Suppressor macrophage treated with lipopolysaccharide for 4 hours (primary cell): Measurements from ENCODE around the gene POLR3B.
A peak's percentile ranks its signal among the peaks of the same experiment; 100 is the strongest.
"Not testable (repeated sequence)": the region's sequence is repeated elsewhere in the genome, so short reads cannot be mapped to it uniquely, and the experiment has no call there.

Source experiments
- DNase-seq: peaks from one replicate; pipeline ENCODE4 v3.0.0-alpha.2; 2020

The POLR3B gene

DNA sequence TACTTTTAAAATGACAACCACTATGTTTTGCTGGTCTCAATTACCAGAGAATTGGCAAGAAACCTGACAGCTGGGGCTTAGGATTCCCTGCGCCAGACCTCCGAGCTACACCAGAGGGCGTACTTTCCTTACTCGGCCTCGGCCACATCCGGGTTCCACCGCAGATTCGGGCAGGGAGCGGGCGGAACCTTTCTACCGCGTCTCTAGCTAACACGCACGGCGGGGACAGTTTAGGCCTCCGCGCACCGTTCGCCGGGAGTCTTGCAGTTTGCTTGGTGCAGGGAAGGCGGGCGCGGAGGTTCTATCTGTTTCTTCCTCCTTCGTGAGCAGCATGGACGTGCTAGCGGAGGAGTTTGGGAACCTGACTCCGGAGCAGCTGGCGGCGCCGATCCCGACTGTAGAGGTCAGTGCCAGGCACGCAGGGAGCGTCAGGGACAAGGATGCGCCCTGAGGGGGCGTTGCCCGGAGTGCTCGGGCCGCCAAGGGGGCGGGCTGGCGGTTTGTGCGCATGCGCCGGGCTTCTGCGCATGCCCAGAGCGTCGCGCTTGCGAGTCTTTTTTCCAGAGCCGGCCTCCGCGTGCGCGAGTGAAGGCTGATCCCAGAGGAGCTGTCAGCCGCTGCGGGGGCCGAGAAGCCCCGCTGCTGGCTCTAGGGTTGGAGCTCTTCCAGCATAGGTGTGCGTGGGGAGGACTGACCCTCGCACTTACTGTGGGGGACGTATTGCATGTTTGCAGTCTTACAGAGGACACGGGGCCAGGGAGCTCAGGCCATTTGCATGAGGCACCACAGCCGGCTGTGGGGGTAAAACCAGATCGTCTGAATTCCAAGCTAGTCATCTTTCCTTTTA is at the start of gene POLR3B:
Gene POLR3B, plus strand, starts transcription at position 200 of the 847 bp plus-strand sequence. Its CDS starts 132 bp downstream, at position 332.
- DNase-seq, result peak; percentile 96

- DNase-seq, result no peak
These were observed 49.4 kb upstream of the POLR3B start for GRCh38 chr12:106308121-106308520.

GRCh38 chr12:106308611-106309010 is 48.9 kb upstream of the POLR3B start:
- no peak for DNase-seq

DNA sequence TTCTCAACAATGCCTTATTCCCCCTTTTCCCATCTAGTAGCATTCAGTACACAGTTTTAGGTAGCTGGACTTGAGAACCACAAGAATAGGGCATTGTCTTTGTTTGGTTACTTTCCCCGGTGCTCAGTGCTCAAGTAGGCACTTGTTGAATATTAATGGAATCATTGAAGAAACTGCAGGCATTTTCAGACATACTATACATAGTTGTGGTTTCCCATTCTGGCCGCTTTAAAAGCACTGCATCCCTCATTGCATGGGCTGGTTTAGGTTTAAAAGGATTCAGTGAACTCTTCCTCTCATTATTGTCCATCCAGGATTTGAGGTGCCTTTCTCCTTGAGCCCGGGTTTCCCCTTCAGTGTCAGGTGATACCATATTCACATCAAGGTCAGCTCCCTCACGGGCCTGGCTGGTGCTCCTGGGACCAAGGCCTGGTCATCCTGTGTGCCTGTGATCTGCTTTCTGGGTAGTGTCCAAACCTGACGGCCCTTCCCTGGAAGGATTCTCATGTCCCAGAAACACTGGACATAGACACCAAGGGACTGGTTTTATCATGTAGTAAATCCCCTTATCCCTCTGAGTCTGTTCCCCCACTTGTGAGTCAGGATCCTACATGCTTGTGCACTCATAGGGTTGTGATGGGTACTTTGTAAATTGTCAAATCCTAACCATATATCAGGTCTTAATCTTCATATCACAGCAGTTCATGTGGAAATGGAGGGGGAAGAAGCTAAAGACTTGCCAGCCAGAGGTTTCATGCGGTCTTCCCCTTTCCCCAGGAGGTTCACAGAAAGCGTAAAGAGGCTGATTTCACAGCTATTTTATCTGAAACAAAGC is 47.7 kb upstream of the POLR3B start:
- DNase-seq, result no peak

- DNase-seq, result no peak
These were observed 46.9 kb upstream of the POLR3B start for GRCh38 chr12:106310687-106311086.

GRCh38 chr12:106311139-106311538 is 46.4 kb upstream of the POLR3B start:
- no peak for DNase-seq

DNA sequence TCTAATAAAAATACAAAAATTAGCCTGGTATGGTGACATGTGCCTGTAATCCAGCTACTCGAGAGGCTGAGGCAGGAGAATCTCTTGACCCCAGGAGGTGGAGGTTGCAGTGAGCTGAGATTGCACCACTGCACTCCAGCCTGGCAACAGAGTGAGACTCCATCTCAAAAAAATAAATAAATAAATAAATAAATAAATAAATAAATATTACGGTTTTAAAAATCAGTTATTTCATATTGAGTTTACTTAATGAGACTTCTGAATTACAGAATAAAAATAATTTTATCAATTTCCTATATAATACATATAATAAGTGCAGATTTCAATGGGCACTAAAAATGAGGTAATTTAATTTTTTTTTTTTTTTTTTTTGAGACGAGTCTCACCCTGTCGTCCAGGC is 44.1 kb upstream of the POLR3B start:
- not testable (repeated sequence) for DNase-seq

DNA sequence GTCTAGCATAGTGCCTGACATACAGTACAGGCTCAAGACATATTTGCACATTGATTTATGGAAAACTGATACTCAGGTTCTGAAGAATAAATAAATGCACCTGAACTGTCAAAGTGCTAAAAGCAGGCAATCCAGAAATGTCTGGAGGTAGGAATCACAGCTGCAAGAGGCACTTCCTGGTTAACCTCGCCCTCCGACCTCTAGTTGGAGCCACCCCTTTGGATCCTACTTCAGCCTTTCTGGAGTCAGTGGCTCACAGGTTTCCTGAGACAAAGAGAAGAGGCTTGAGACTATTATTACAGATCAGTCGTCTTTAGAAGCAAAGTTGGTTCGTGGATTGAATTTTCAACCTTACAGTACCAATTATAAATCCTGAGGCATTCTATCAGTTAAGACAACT is 42.0 kb upstream of the POLR3B start:
- DNase-seq, result no peak

DNA sequence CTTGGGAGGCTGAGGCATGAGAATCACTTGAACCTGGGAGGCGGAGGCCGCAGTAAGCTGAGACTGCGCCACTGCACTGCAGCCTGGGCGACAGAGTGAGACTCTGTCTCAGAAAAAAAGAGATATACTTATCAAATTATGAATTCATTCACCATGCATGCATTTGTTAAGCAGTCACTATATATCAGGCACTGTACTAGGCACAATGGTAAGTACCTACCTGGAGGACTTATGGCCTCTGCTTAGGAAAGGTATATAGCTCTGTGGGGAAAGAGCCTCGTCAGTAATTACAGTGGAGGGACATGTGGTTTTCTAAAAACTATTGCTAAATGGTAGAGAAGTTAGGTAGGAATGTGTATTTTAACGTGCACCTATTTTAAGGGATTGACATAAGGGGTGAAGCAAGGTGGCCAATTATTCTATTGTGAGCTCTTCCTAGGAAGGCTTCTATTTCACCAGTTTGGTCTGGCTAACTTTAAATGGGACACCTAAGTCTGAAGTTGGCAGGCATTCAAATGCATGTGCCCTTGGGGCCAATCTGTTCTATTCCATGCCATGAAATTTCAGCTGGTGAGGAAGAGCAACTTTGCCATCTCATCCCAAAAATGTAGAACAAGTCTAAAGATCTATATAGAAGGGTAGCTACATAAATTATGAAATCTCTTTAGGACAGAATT is 40.0 kb upstream of the POLR3B start:
- DNase-seq, result no peak

GRCh38 chr12:106321139-106321850 is 36.3 kb upstream of the POLR3B start:
- DNase-seq, result no peak

DNA sequence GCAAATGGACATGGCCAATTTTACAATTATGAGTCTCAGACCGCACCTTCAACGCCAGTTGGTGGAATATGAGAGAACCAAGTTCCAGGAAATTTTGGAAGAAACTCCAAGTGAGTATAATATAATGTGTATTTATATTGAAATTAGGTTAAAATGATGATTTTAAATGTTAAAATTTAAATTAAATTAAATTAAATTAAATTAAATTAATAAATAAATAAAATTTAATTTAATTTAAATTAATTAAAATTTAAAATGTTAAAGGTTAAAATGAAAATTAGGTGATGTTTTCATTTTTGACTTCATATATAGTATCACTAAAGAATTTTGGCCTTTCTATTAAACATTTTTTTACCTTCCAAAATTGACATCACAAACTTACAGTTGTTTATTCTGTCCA is 34.0 kb upstream of the POLR3B start:
- DNase-seq, result no peak

DNA sequence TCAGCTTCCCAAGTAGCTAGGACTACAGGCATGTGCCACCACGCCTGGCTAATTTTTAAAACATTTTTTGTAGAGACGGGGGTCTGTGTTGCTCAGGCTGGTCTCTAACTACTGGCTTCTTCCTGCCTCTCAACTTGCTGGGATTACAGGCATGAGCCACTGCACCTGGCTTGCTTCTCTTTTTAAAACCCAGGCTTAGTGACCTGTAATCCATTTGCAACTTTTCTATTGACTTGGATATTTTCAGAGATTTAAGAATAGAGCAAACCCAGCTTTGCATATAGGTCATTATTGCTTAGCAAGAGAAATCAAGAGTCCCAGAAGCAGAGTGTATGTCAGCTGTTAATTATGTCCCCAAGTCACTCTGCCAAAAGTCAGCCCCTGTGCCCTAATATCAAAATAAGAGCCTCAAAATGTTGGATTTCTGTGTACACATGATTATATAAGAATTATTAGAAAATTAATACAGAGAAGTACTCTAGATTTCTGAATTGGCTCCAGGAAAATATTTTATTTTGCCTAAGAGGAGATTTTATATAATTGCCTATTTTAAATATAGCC is 30.2 kb upstream of the POLR3B start:
- DNase-seq, result no peak

DNA sequence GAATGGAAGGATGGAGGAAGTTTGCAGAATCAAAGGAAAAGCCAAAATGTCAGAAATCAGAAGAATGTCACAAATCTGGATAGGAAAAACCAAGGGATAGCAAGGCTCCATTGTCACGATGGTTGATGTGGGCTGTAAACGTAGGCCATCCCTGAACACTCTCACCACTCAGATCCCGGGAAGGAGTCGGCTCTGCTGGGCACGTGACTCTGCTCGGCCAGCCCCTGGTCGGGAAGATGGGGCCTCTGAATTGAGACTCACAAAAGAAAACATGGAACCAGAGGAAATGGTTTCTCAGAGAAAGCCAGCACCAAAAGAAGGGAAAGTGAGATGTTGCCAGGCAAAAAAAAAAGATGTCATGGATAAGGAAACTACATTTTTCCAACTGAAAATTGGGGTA is 28.8 kb upstream of the POLR3B start:
- no peak for DNase-seq

- DNase-seq, result peak; percentile 42
These were observed 28.1 kb upstream of the POLR3B start for GRCh38 chr12:106329231-106329982.

- no peak for DNase-seq
These were observed 25.9 kb upstream of the POLR3B start for GRCh38 chr12:106331599-106331998.

DNA sequence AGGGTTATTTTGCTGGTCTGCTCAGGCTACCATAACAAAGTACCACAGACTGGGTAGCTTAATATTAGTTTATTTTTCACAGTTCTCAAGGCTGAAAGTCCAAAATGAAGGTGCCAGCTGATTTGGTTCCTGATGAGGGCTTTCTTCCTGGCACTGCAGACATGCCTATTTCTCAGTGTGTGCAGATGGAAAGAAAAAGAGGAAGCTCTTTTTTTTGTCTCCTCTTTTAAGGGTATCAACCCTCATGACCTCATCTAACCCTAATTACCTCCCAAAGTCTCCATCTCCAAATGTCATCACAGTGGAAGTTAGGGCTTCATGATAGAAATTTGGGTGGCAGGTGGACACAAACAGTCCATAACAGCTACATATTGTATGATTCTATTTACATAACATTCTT is 25.0 kb upstream of the POLR3B start:
- DNase-seq, result peak; percentile 14

DNA sequence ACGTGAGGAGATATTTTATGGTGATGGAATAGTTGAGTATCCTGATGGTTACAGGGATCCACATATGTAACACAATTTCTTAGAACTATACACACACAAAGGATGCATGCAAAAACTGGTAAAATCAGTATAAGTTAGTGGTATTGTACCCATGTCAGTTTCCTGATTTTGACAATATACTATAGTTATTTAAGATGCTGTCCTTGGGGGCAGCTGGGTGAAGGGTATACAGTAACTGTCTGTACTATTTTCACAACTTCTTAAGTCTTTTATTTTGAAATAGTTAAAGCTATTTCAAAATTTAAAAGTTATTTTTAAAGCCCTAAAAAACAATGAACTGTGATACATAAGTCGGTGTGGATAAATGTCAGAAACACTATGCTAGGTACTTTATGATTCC is 24.5 kb upstream of the POLR3B start:
- no peak for DNase-seq

GRCh38 chr12:106333756-106334155 is 23.8 kb upstream of the POLR3B start:
- no peak for DNase-seq

DNA sequence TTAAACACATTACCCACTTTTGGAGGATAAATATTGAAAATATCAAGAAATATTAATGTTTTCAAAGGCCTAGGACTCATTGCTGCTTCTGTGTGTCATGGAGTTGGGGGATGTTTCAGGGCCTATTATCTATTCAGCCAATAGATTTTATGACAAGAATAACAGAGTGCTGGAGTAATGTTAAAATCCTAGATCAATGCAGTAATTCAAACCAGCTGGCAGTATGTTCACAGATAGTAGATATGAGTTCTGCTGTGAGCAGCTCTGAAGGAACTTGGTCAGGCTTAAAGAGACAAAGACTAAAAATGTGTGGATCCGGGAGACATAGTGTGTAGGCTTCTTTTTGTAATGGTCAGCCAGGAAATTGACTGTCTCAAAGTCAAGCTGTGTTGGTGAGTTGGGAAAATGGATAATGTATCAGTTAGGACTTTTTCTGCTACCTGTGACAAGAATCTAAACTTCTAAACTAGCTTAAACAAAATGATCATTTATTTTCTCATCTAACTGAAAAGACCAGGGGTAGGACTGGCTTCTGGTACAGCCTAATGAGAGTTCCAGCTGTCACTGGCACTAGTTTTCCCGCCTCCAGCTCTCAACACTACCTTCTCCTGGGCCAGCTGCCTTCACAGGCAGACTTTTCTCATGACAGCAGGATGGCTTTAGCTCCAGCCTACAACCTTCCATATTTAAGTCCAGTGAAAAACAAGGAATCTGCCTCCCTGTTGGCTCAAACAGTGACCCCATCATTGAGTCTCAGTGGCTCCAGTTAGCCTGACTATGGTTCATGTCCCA is 16.3 kb upstream of the POLR3B start:
- DNase-seq, result no peak

DNA sequence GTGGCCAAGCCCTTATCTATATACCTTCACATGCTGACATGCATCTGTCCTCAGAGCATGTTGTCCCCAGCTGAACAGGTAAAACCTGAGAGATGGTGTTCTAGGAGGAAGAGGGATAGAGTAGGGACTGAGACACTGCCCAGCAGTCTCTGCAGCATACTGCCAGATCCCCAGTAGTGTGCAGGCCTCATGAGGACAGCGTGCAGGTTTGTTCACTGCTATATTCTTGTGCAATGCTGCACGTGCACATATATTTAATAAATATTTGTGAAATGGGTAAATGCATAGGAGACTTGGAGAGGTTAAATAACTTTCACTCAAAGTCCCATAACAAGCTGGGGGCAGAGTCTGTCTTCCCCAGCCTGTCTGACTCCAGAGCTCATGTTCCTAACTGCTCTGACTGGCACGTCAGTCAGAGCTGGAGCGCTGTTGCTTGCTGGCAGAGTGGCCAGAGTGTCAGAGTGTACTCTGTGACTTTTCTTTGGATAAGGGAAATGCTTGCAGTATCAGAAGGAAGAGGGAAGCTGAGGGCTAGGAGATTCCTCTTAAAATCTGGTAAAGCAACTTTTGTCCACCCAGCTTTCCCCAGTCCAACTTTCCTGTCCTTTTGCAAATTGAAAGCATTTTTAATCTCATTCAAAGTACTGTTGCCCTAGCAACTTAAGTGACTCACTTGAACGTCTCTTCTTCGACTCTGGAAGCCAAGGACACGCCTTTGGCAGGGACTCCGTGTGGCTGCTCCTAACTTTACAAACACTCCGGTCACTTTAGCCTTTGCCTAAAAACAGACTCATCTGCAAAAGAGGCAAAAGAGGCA is 14.9 kb upstream of the POLR3B start:
- DNase-seq, result no peak
